SK-N-SH (cell line): ENCODE data around the gene ATPAF2. TPM values are rescaled to one million over a fixed set of nuclear protein-coding genes. Genes with fewer than 3 reads are reported as not detected.

ENCODE experiments used
- CTCF ChIA-PET: fragments of 300-600, 350-600 bp; formaldehyde crosslinking; extraction: SDS; loops from one replicate; lab custom pipeline; 2021; lab: Yijun Ruan, JAX
- POLR2A ChIA-PET: fragments of 350-600 bp; sonication (Branson Sonifier 250); formaldehyde crosslinking; extraction: SDS; loops from one replicate; lab custom pipeline; 2020; ENCODE audit warnings: antibody characterized with exemption, inconsistent platforms; lab: Yijun Ruan, JAX
- DNase-seq: peaks from one replicate; pipeline ENCODE4 v3.0.0; 2012
- H2AFZ ChIP-seq: fragments of 200-600 bp; sonication (generic); 2 replicates; pipeline ENCODE4 v1.8.1; 2016; ENCODE audit warnings: antibody characterized with exemption, mild to moderate bottlenecking, low read depth
- H3F3A ChIP-seq: fragments of 200-600 bp; sonication (generic); replicated peaks from 2 replicates; pipeline ENCODE3; 2016; ENCODE audit warnings: antibody characterized with exemption, mild to moderate bottlenecking; ENCODE audit not compliant: insufficient read depth
- H3K27ac ChIP-seq, 2 experiments: fragments of 200-500 bp in 1 of 2; fragments of 200-600 bp in 1 of 2; sonication (Bioruptor generic) in 1 of 2; sonication (generic), shearing (Covaris generic) in 1 of 2; 2 replicates each; pipeline versions ENCODE4 v1.5.1 to v1.6.1; 2014 to 2016; ENCODE audit warnings: low read depth in 2 of 2, inconsistent platforms in 1 of 2, low read length in 1 of 2, mild to moderate bottlenecking in 1 of 2, mixed read lengths in 1 of 2
- H3K27me3 ChIP-seq: fragments of 200-600 bp; sonication (generic), shearing (Covaris generic); 2 replicates; pipeline ENCODE4 v1.6.1; 2016; ENCODE audit warnings: mixed run types; ENCODE audit not compliant: insufficient read depth
- H3K36me3 ChIP-seq, 2 experiments: fragments of 200-500 bp in 1 of 2; fragments of 200-600 bp in 1 of 2; sonication (Bioruptor generic) in 1 of 2; sonication (generic) in 1 of 2; replicated peaks in 1 of 2; 2 replicates each; pipeline versions ENCODE3 to v1.5.1; 2014 to 2016; ENCODE audit warnings: low read length in 1 of 2, mild to moderate bottlenecking in 1 of 2; ENCODE audit not compliant: insufficient read depth in 2 of 2, control insufficient read depth in 1 of 2
- H3K4me1 ChIP-seq, 2 experiments: fragments of 200-500 bp in 1 of 2; fragments of 200-600 bp in 1 of 2; sonication (Bioruptor generic) in 1 of 2; sonication (generic), shearing (Covaris generic) in 1 of 2; 2 replicates each; pipeline versions ENCODE4 v1.5.1 to v1.6.1; 2014 to 2016; ENCODE audit warnings: low read depth in 1 of 2, low read length in 1 of 2, mixed run types in 1 of 2; ENCODE audit not compliant: insufficient read depth in 2 of 2, control insufficient read depth in 1 of 2
- H3K4me2 ChIP-seq: fragments of 200-600 bp; sonication (generic), shearing (Covaris generic); 2 replicates; pipeline ENCODE4 v1.6.1; 2017; ENCODE audit warnings: mixed run types
- H3K4me3 ChIP-seq, 2 experiments: fragments of 200-500 bp in 1 of 2; fragments of 200-600 bp in 1 of 2; sonication (Bioruptor generic) in 1 of 2; sonication (generic), shearing (Covaris generic) in 1 of 2; 2 replicates each; pipeline versions ENCODE4 v1.5.1 to v1.8.1; 2014 to 2016; ENCODE audit warnings: low read depth in 2 of 2, inconsistent platforms in 1 of 2, low read length in 1 of 2, mild to moderate bottlenecking in 1 of 2, mixed read lengths in 1 of 2, moderate library complexity in 1 of 2
- H3K79me2 ChIP-seq: fragments of 200-600 bp; sonication (generic); 2 replicates; pipeline ENCODE4 v1.8.1; 2017; ENCODE audit warnings: mild to moderate bottlenecking; ENCODE audit not compliant: insufficient read depth
- H3K9ac ChIP-seq: fragments of 200-600 bp; sonication (generic); 2 replicates; pipeline ENCODE4 v1.6.1; 2017; ENCODE audit warnings: mixed run types
- H3K9me2 ChIP-seq: fragments of 200-600 bp; sonication (generic); 2 replicates; pipeline ENCODE4 v1.6.1; 2017; ENCODE audit warnings: mixed run types
- H3K9me3 ChIP-seq: fragments of 200-600 bp; sonication (generic); 2 replicates; pipeline ENCODE4 v1.6.1; 2017; ENCODE audit warnings: mixed run types, mild to moderate bottlenecking, moderate library complexity
- H4K20me1 ChIP-seq: fragments of 200-600 bp; sonication (generic); 2 replicates; pipeline ENCODE4 v1.6.1; 2017; ENCODE audit warnings: mild to moderate bottlenecking, mixed run types; ENCODE audit not compliant: insufficient read depth
- ELF1 ChIP-seq: IDR thresholded peaks from 2 replicates; pipeline ENCODE4 v1.4.0; 2012
- EZH2phosphoT487 ChIP-seq: fragments of 200-600 bp; sonication (generic); IDR thresholded peaks from 2 replicates; pipeline ENCODE4 v1.6.1; 2017; ENCODE audit warnings: low read depth, mixed run types, mild to moderate bottlenecking, antibody characterized with exemption, moderate library complexity, borderline replicate concordance
- FOSL2 ChIP-seq: IDR thresholded peaks from 2 replicates; pipeline ENCODE4 v1.4.0; 2012; ENCODE audit warnings: low read depth, mild to moderate bottlenecking, moderate library complexity, borderline replicate concordance
- GATA2 ChIP-seq: sonication (generic); formaldehyde crosslinking; IDR thresholded peaks from 2 replicates; pipeline ENCODE4 v1.5.0; 2020; ENCODE audit warnings: mild to moderate bottlenecking, missing genetic modification reagents
- MAX ChIP-seq: IDR thresholded peaks from 2 replicates; pipeline ENCODE4 v1.4.0; 2012; ENCODE audit warnings: low read depth
- PBX3 ChIP-seq: IDR thresholded peaks from 2 replicates; pipeline ENCODE4; 2012
- RAD21 ChIP-seq: IDR thresholded peaks from 2 replicates; pipeline ENCODE4 v1.6.1; 2012; ENCODE audit warnings: mild to moderate bottlenecking, low read length
- RCOR1 ChIP-seq: fragments of 150-350 bp; IDR thresholded peaks from 2 replicates; pipeline ENCODE4 v1.6.1; 2017; ENCODE audit warnings: antibody characterized with exemption, low read length
- TAF1 ChIP-seq: IDR thresholded peaks from 2 replicates; pipeline ENCODE4 v1.6.1; 2012; ENCODE audit warnings: low read depth, mild to moderate bottlenecking, low read length, moderate library complexity, borderline replicate concordance
- USF2 ChIP-seq: fragments of 150-350 bp; IDR thresholded peaks from 2 replicates; pipeline ENCODE4 v1.6.1; 2017; ENCODE audit warnings: antibody characterized with exemption, low read length, low read depth, borderline replicate concordance
- YY1 ChIP-seq: IDR thresholded peaks from 2 replicates; pipeline ENCODE4 v1.4.0; 2012; ENCODE audit warnings: low read depth, mild to moderate bottlenecking
- WGBS: methylation state at CpG from one replicate; pipeline ENCODE4 v1.1.6; 2017; ENCODE audit warnings: low lambda C conversion rate; 5-methylcytosine and 5-hydroxymethylcytosine counted together
- polyA plus RNA-seq, 3 experiments: library from polyadenylated mRNA; depleted of rRNA; stranded (reverse); fragments of >200 nt; gene quantifications; 2 replicates each; pipeline ENCODE4 v1.2.3, GENCODE V29; 2012

The ATPAF2 gene
- polyA plus RNA-seq, 1 of the 3 experiments (the other 2 are of a cell fraction) = 20.8 TPM

GRCh38 chr17:17970699-17971430, 68.1 kb downstream of the ATPAF2 start:
- H3K4me1 ChIP-seq = peaks cover 0 to 15% of the 10 kb centered on the region in 2 experiments; a peak in 2 of 4 replicates
- H3F3A ChIP-seq = no peaks in the 10 kb centered on the region
- H3K9me2 ChIP-seq = no peaks in the 10 kb centered on the region
- peaks cover 8% of the 10 kb centered on the region for H4K20me1 ChIP-seq
- no peaks in the 10 kb centered on the region for H3K9me3 ChIP-seq
- H3K79me2 ChIP-seq = peaks cover 63% of the 10 kb centered on the region
- H3K4me3 ChIP-seq = peak overlapping the region; percentile 74 to 80
- H2AFZ ChIP-seq = no peak overlapping the region
- H3K9ac ChIP-seq = peak overlapping the region; percentile 71; the same call in 1 of the 2 replicates
- peak overlapping the region; percentile 89 for H3K4me2 ChIP-seq
- peak overlapping the region; percentile 34 to 74; a peak in 3 of 4 replicates for H3K27ac ChIP-seq
- H3K27me3 ChIP-seq = no peaks in the 10 kb centered on the region
- no peaks in the 10 kb centered on the region for H3K36me3 ChIP-seq
- CTCF ChIA-PET = interaction anchor here (1.0 to 2.3 kb wide), 2 partner anchors 13 to 52 kb away, joined by 3 to 6 read pairs; no protein-coding TSS in a partner anchor
- WGBS = 17% methylated on average over 1 of the region's 1 CpG
- POLR2A ChIA-PET = interaction anchor here (0.6 kb wide), 1 partner anchor 32 kb away, joined by 3 read pairs; no protein-coding TSS in a partner anchor
- no peak for DNase-seq
- TF ChIP-seq PBX3 (0 out of 2 replicates have a peak, but pooled peaks have one; percentile 2), RCOR1 (no peak), RAD21 (peak; percentile 22), TAF1 (no peak), USF2 (no peak), EZH2phosphoT487 (no peak), FOSL2 (no peak), MAX (no peak), GATA2 (CRISPR knock-in tag) (no peak), ELF1 (no peak), YY1 (no peak)
- TF ChIP-seq, all 33 proteins: peak for 2

Other genes with a start within 250 kb of the ATPAF2 start
- 15.9 and 20.4 TPM in 2 replicates for gene SREBF1, start 202.2 kb downstream of the ATPAF2 start, polyA plus RNA-seq (2012; rRNA removed)
- 85.4 and 91.7 TPM in 2 replicates for gene TOM1L2, start 66.8 kb downstream of the ATPAF2 start, polyA plus RNA-seq (2012; rRNA removed)
- gene DRC3, start 66.3 kb downstream of the ATPAF2 start, polyA plus RNA-seq (2012; rRNA removed) = 3.6 and 5.5 TPM in 2 replicates
- gene GID4, start 240 bp upstream of the ATPAF2 start, polyA plus RNA-seq (2012; rRNA removed) = 4.3 and 4.4 TPM in 2 replicates
- gene DRG2, start 48.8 kb upstream of the ATPAF2 start, polyA plus RNA-seq (2012; rRNA removed) = 39.9 and 43.9 TPM in 2 replicates
- gene MYO15A, start 69.6 kb upstream of the ATPAF2 start, polyA plus RNA-seq (2012; rRNA removed) = 0.15 and 0.43 TPM in 2 replicates
- 41.0 and 42.9 TPM in 2 replicates for gene ALKBH5, start 144.7 kb upstream of the ATPAF2 start, polyA plus RNA-seq (2012; rRNA removed)
- gene LLGL1, start 186.5 kb upstream of the ATPAF2 start, polyA plus RNA-seq (2012; rRNA removed) = 29.5 and 31.4 TPM in 2 replicates
- gene FLII, start 219.6 kb upstream of the ATPAF2 start, polyA plus RNA-seq (2012; rRNA removed) = 244 and 254 TPM in 2 replicates
- gene MIEF2, start 221.5 kb upstream of the ATPAF2 start, polyA plus RNA-seq (2012; rRNA removed) = 12.7 and 16.8 TPM in 2 replicates